Central memory CD8-positive, alpha-beta T cell (primary cell): ENCODE measurements around the gene CACNA1H.

Source experiments
- ATAC-seq: fragments of 150-1000 bp; cut with Tn5 transposase; replicated peaks from 2 replicates; pipeline ENCODE4 v1.10.0; 2022; ENCODE audit warnings: mild to moderate bottlenecking, moderate FRiP score, moderate number of reproducible peaks; ENCODE audit not compliant: poor library complexity, severe bottlenecking; ENCODE audit errors: extremely low read depth
- DNase-seq, 2 donors: peaks; one replicate each; pipeline ENCODE4 v3.0.0; 2021; ENCODE audit warnings: low spot score in 2 of 2
- H3K27ac Mint-ChIP-seq: one replicate; pipeline ENCODE4 v1.8.0; 2022; ENCODE audit warnings: low read depth, mild to moderate bottlenecking, moderate library complexity, mixed read lengths
- H3K27me3 Mint-ChIP-seq: one replicate; pipeline ENCODE4 v1.8.0; 2022; ENCODE audit warnings: mixed read lengths
- H3K36me3 Mint-ChIP-seq: one replicate; pipeline ENCODE4 v1.8.0; 2022; ENCODE audit warnings: mild to moderate bottlenecking, moderate library complexity, mixed read lengths; ENCODE audit not compliant: insufficient read depth
- H3K4me1 Mint-ChIP-seq: one replicate; pipeline ENCODE4 v1.8.0; 2022; ENCODE audit warnings: mixed read lengths
- H3K4me3 Mint-ChIP-seq: one replicate; pipeline ENCODE4 v1.8.0; 2022; ENCODE audit warnings: mild to moderate bottlenecking, moderate library complexity, mixed read lengths
- H3K9me3 Mint-ChIP-seq: one replicate; pipeline ENCODE4 v1.8.0; 2022; ENCODE audit warnings: mixed read lengths

The CACNA1H gene

GRCh38 chr16:1170076-1170418 lies 17.1 kb downstream of the CACNA1H start:
- no peak overlapping the region for H3K4me3 Mint-ChIP-seq
- no peak for ATAC-seq
- H3K27me3 Mint-ChIP-seq: no peaks in the 10 kb centered on the region

GRCh38 chr16:1171001-1171400 lies 18.1 kb downstream of the CACNA1H start:
- Mint-ChIP-seq H3K4me1 (no peaks in the 10 kb centered on the region), H3K9me3 (no peaks in the 10 kb centered on the region), H3K4me3 (no peak overlapping the region), H3K36me3 (no peaks in the 10 kb centered on the region), H3K27ac (no peak overlapping the region), H3K27me3 (no peaks in the 10 kb centered on the region)
- DNase-seq (no peak), ATAC-seq (no peak)

More at GRCh38 chr16:1170076-1170418, 17.1 kb downstream of the CACNA1H start:
- no peak overlapping the region for H3K27ac Mint-ChIP-seq
- H3K36me3 Mint-ChIP-seq: no peaks in the 10 kb centered on the region
- DNase-seq: no peak
- no peaks in the 10 kb centered on the region for H3K9me3 Mint-ChIP-seq
- H3K4me1 Mint-ChIP-seq: no peaks in the 10 kb centered on the region

- H3K4me1 Mint-ChIP-seq: no peaks in the 10 kb centered on the region
- no peak overlapping the region for H3K4me3 Mint-ChIP-seq
- no peaks in the 10 kb centered on the region for H3K27me3 Mint-ChIP-seq
- no peak for ATAC-seq
- no peaks in the 10 kb centered on the region for H3K9me3 Mint-ChIP-seq
- H3K36me3 Mint-ChIP-seq: no peaks in the 10 kb centered on the region
- no peak for DNase-seq
- no peak overlapping the region for H3K27ac Mint-ChIP-seq
Observed at GRCh38 chr16:1171854-1172428, 19.0 kb downstream of the CACNA1H start.

- H3K27ac Mint-ChIP-seq: no peak overlapping the region
- no peaks in the 10 kb centered on the region for H3K36me3 Mint-ChIP-seq
- no peaks in the 10 kb centered on the region for H3K9me3 Mint-ChIP-seq
- DNase-seq (no peak), ATAC-seq (no peak)
- no peaks in the 10 kb centered on the region for H3K4me1 Mint-ChIP-seq
- H3K27me3 Mint-ChIP-seq: no peaks in the 10 kb centered on the region
- no peak overlapping the region for H3K4me3 Mint-ChIP-seq
Observed at GRCh38 chr16:1172651-1173050, 19.7 kb downstream of the CACNA1H start.

- no peaks in the 10 kb centered on the region for H3K4me1 Mint-ChIP-seq
- H3K4me3 Mint-ChIP-seq: no peak overlapping the region
- DNase-seq (no peak), ATAC-seq (no peak)
- no peak overlapping the region for H3K27ac Mint-ChIP-seq
- H3K36me3 Mint-ChIP-seq: no peaks in the 10 kb centered on the region
- no peaks in the 10 kb centered on the region for H3K27me3 Mint-ChIP-seq
- H3K9me3 Mint-ChIP-seq: no peaks in the 10 kb centered on the region
Observed at GRCh38 chr16:1173788-1174451, 21.0 kb downstream of the CACNA1H start.

- no peaks in the 10 kb centered on the region for H3K27me3 Mint-ChIP-seq
- H3K36me3 Mint-ChIP-seq: no peaks in the 10 kb centered on the region
- ATAC-seq (no peak), DNase-seq (no peak)
- H3K9me3 Mint-ChIP-seq: no peaks in the 10 kb centered on the region
- H3K4me3 Mint-ChIP-seq: no peak overlapping the region
- no peaks in the 10 kb centered on the region for H3K4me1 Mint-ChIP-seq
- no peak overlapping the region for H3K27ac Mint-ChIP-seq
Observed at GRCh38 chr16:1174477-1175357, 21.8 kb downstream of the CACNA1H start.

- H3K27me3 Mint-ChIP-seq: no peaks in the 10 kb centered on the region
- ATAC-seq (no peak), DNase-seq (no peak)
- no peaks in the 10 kb centered on the region for H3K4me1 Mint-ChIP-seq
- H3K9me3 Mint-ChIP-seq: no peaks in the 10 kb centered on the region
- H3K27ac Mint-ChIP-seq: no peak overlapping the region
- H3K36me3 Mint-ChIP-seq: no peaks in the 10 kb centered on the region
- no peak overlapping the region for H3K4me3 Mint-ChIP-seq
Observed at GRCh38 chr16:1175566-1176279, 22.8 kb downstream of the CACNA1H start.

- no peak for DNase-seq
- H3K4me1 Mint-ChIP-seq: no peaks in the 10 kb centered on the region
- no peak for ATAC-seq
- no peak overlapping the region for H3K4me3 Mint-ChIP-seq
- no peaks in the 10 kb centered on the region for H3K9me3 Mint-ChIP-seq
- H3K36me3 Mint-ChIP-seq: no peaks in the 10 kb centered on the region
- no peak overlapping the region for H3K27ac Mint-ChIP-seq
- H3K27me3 Mint-ChIP-seq: no peaks in the 10 kb centered on the region
Observed at GRCh38 chr16:1176280-1176897, 23.5 kb downstream of the CACNA1H start.

- ATAC-seq: no peak
- no peaks in the 10 kb centered on the region for H3K9me3 Mint-ChIP-seq
- H3K27ac Mint-ChIP-seq: no peak overlapping the region
- H3K4me3 Mint-ChIP-seq: no peak overlapping the region
- no peaks in the 10 kb centered on the region for H3K36me3 Mint-ChIP-seq
- no peaks in the 10 kb centered on the region for H3K4me1 Mint-ChIP-seq
- DNase-seq: no peak
- no peaks in the 10 kb centered on the region for H3K27me3 Mint-ChIP-seq
Observed at GRCh38 chr16:1177053-1177452, 24.1 kb downstream of the CACNA1H start.

- no peak for ATAC-seq
- H3K4me3 Mint-ChIP-seq: no peak overlapping the region
Observed at GRCh38 chr16:1177750-1178149, 24.8 kb downstream of the CACNA1H start.

GRCh38 chr16:1178295-1178910 lies 25.5 kb downstream of the CACNA1H start:
- H3K27ac Mint-ChIP-seq: no peak overlapping the region
- ATAC-seq: no peak
- H3K36me3 Mint-ChIP-seq: no peaks in the 10 kb centered on the region
- no peak for DNase-seq
- no peaks in the 10 kb centered on the region for H3K9me3 Mint-ChIP-seq
- no peak overlapping the region for H3K4me3 Mint-ChIP-seq
- no peaks in the 10 kb centered on the region for H3K27me3 Mint-ChIP-seq
- no peaks in the 10 kb centered on the region for H3K4me1 Mint-ChIP-seq

More at GRCh38 chr16:1177750-1178149, 24.8 kb downstream of the CACNA1H start:
- H3K27ac Mint-ChIP-seq: no peak overlapping the region
- no peaks in the 10 kb centered on the region for H3K27me3 Mint-ChIP-seq
- no peaks in the 10 kb centered on the region for H3K36me3 Mint-ChIP-seq
- no peak for DNase-seq
- no peaks in the 10 kb centered on the region for H3K9me3 Mint-ChIP-seq
- H3K4me1 Mint-ChIP-seq: no peaks in the 10 kb centered on the region
